GM18511 (cell line): ENCODE results near the gene PPP2R5D.

Source experiments
- ATAC-seq: cut with Tn5 transposase; IDR thresholded peaks from one replicate; pipeline ENCODE4 v1.9.1; 2021; ENCODE audit warnings: mild to moderate bottlenecking, moderate library complexity; ENCODE audit not compliant: unreplicated experiment

Gene PPP2R5D

DNA sequence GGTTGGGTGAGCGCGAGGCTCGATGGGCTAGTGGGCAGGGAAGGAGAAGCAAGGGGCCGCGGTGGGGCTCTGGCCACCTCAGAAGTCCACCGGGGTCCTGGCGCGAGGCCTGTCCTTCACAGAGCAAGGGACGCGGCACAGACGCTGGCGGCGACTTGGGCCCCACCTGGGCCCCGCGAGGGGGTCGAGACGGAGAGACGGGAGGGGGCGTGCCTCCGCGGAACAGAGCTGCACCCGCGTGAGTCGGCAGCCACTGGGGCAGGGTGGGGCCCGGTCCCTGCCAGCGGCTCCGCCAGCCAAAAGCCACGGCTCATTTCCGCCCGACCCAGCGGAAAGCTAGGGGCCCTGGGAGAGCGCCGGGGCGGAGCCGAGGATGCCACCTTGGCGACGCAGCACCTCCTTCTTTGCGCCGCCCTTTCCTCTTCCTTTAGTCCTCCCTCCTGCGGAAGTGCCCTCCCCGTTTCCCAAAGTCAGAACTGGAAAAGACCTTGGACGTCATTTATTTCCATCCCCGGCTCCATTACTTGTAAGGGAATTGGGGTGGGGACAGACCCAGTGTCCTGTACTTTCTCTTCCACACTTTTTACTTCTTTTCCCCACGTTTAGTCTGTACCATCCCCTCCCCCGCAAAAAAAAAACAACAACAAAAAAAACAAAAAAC, 69.3 kb downstream of the PPP2R5D start, which contains the start of gene CUL7:
Gene CUL7 (minus strand): TSS at position 307 of the 661 bp plus-strand sequence. CDS start 1,063 bp downstream, outside the sequence.
- peak; percentile 96 for ATAC-seq

DNA sequence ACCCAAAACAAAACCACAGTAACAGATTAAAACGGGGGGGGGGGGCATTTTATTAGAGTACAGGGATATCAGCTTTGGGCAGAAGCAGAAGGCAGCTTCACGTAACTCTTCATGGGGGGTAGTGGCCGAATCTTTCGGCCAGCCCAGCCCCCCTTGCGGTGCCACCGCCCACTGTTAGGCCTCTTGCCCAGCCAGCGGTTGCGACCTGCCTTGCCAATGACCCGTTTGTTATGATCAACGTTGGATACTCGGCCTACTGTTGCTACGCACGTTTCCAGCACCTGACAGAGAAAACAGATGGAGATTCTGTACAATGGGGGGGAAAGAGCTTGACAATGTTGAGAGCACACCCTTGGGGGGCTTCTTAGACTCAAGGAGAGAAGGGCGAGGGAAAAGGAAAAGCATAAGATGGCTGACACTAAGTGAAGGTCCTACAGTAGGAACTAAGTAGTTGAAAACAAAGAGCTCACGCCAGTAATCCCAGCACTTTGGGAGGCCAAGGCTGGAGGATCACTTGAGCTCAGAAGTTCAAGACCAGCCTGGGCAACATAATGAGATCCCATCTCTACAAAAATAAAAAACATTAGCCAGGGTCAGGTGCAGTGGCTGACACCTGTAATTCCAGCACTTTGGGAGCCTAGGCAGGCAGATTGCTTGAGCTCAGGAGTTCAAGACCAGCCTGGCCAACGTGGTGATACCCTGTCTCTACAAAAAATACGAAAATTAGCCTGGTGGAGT, 70.0 kb downstream of the PPP2R5D start:
- ATAC-seq = no peak

DNA sequence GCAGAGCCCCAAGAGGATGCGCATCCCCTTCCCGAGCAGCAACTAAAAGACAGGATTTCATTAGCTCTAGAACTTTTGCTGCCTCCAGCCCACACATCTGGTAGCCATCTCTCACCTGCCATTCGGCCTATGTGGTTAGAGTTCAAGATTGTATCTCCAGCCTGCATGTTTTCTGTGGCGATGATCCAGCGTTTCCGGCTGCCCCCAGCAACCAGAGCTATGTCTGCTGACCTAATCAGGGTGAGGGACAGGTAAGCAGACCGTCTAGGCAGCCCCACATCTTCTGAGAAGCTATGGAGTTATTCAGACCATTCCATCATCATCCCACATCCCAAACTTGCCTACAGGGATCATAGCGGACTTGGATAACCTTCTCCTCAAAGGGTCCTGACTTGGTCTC, 71.6 kb downstream of the PPP2R5D start:
- ATAC-seq = no peak

DNA sequence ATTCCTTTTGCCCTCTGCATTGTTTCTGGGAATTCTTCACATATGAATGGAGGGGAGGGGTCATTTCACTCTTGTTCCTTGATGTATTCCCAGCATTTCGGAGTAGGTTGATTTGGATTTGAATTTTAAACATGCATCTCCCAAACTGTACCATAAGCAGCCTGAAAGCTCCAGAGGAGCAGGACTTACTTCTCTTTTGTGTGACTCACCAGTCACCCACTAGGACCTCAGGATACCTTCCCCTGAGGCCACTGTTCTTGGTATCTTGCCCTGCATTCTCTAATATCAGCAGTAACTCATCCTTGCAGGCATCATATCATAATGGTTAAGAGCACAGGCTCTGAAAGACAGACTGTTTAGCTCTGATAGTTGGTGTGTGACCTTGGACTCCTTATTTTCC, 74.2 kb downstream of the PPP2R5D start:
- no peak for ATAC-seq

DNA sequence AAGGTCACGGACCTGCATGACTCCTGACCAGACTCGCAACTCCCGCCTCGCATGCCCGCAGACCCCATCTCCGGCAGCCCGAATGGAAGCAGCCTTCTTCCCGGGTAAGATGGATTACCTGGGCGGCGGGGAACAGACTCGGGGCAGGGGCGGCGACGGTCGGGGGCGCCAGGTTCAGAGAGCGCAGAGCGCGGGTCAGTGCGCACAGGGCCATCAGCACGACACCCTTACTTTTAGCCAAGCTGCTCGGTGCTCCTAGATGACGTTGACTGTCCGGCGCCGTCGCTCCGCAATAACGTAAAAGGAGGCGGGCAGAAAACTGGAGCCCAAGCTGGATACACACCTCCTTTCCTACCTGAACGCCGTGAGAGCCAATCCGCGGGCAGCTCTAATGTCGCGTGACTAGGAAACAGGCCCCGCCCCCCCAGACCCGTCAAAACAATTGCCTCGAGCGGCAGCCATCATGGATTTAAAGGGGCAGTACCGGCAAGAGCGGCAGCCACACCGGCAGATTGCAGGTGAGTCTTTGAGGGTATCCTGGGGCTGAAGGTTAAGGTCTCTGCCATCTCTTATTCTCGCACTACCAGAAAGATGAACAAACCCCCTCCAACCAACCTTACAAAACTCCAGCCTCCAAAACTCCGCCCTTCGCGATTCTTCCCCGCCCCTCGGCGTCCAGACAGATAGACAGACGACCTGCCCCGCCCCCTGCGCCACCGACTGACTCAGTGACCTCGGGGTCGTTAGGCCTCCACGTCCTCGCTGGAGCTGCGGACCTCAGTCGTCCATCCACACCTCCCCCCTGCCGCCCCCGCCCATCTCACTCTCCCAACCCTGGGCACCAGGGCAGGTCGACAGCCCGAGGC, 75.0 kb downstream of the PPP2R5D start, which contains the start of the genes KLC4 and MRPL2:
Gene KLC4 (plus strand): TSS at position 464 of the 866 bp plus-strand sequence. CDS start 1,705 bp downstream, outside the sequence.
Gene MRPL2 (minus strand): TSS at position 267 of the 866 bp plus-strand sequence. CDS start 53 bp downstream, at position 214.
- peak; percentile 93 for ATAC-seq

DNA sequence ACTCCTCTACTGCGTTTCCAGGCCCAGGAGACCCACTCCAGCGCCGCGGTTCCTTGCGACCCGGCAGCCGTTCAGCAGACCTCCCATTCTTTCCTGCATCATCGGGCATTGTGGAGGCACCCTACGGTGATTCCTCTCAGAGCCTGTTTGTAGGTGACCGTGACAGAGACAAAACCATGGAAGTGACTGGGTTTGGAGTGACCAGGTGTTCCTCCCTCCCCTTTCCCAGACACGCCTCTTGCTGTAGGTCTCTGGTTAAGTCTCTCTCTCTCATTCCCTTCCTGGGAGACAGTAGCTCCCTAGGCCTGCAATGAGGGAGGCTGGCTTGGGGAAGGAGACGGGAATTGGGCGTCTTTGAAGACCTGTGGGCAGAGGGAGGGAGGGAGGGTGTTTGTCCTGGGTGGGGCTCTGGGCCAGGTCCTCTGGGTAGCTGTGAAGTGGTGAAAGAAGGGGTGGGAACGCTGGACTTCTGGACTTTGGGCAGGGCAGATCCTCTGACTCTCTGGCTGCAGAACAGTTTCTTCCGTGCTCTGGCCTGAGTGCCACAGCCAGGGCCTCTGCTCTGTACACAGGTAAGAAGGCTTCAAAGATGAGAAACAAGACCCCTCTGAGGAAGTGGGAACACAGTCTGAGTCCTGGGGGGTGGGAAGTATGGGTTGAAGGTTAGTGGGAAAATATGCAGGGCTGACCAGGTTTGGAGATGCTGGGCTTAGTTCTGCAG, 75.8 kb downstream of the PPP2R5D start:
- no peak for ATAC-seq

DNA sequence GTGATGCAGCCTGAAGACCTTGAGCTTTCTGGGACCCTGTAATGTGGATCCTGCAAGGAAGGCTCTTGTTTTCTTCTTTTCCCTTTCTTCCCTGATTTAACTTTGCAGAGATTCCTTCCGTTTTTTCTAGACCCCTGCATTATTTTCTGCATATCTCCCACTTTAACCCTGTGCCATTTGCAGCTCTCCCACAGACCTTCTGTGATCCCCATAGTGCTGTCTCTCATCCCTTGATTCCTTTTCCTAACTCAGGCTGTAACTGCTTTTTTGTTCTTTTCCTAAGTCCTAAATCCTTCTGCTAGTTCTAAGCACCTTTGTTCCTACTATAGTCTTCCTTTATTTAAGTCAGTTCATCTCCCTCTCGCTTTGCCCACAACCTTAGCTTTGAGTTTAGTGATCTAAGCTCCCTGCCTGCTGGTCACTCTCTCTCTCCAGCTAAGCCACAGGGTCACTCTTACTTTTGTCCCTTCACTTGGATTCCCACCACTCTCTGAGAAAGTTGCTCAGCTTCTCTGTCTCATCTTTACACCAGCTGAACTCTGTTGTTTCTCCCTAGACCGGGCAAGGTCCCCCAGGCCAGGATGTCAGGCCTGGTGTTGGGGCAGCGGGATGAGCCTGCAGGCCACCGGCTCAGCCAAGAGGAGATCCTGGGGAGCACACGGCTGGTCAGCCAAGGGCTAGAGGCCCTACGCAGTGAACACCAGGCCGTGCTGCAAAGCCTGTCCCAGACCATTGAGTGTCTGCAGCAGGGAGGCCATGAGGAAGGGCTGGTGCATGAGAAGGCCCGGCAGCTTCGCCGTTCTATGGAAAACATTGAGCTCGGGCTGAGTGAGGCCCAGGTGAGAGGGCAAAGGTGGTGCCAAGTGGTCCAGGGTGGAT, 76.6 kb downstream of the PPP2R5D start:
- no peak for ATAC-seq

DNA sequence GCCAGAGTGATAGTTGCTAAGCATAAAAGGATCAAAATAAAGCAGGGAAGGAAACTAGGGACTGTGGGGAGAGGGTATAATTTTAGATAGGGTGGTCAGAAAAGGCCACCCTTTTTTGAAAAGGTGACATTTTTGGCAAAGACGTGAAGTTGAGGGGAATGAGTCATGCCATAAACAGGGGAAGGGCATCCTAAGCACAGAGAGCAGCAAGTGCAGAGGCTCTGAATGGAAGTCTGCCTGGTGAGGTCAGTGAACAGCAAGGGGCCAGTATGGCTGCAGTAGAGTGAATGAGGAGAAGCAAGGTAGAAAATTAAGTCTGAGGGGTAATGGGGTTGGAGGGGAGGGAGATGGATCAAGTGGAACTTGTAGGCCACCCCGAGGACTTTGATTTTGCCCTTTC, 77.5 kb downstream of the PPP2R5D start:
- no peak for ATAC-seq
